Tibial artery (tissue), 4 donors: ENCODE data around the gene SETDB1.

Experiments used
- DNase-seq, 2 donors: peaks; one replicate each; pipeline ENCODE4 v3.0.0-alpha.2; 2019
- H3K27ac ChIP-seq, 2 donors: fragments of 200-600 bp; sonication (generic) in 1 of 2; 1 replicate in 1 of 2; 2 replicates in 1 of 2; pipeline ENCODE4 v1.5.1; 2018 to 2019; ENCODE audit warnings: mild to moderate bottlenecking in 1 of 2
- H3K27me3 ChIP-seq, 2 donors: fragments of 200-600 bp; sonication (generic) in 1 of 2; one replicate each; pipeline versions ENCODE4 v1.5.1 to v1.6.0; 2016 to 2019
- H3K36me3 ChIP-seq, 3 donors: fragments of 200-600 bp; sonication (generic) in 2 of 3; one replicate each; pipeline ENCODE4 v1.5.1; 2016 to 2019; ENCODE audit warnings: mild to moderate bottlenecking in 2 of 3
- H3K4me1 ChIP-seq, 4 donors: fragments of 200-600 bp; sonication (generic) in 2 of 4; 1 replicate in 3 of 4; 2 replicates in 1 of 4; pipeline ENCODE4 v1.5.1; 2016 to 2019
- H3K4me3 ChIP-seq, 2 donors: fragments of 200-600 bp; sonication (generic) in 1 of 2; 1 replicate in 1 of 2; 2 replicates in 1 of 2; pipeline ENCODE4 v1.5.1; 2018 to 2019; ENCODE audit warnings: mild to moderate bottlenecking in 2 of 2
- H3K9me3 ChIP-seq, 3 donors: fragments of 200-600 bp; sonication (generic) in 1 of 3; one replicate each; pipeline ENCODE4 v1.5.1; 2016 to 2019
- CTCF ChIP-seq, 2 experiments: fragments of 200-600 bp in 1 of 2; fragments of 450-650 bp in 1 of 2; IDR thresholded peaks; one replicate each; pipeline ENCODE4 v1.5.1; 2017 to 2019; ENCODE audit warnings: antibody characterized with exemption in 2 of 2, mild to moderate bottlenecking in 1 of 2, moderate library complexity in 1 of 2
- intact Hi-C: fragments of 100-400 bp; cut with DNase I; formaldehyde crosslinking; loops from one replicate; pipeline ENCODE4 v1.15.0; 2023; ENCODE audit warnings: low total_unique reads

SETDB1 gene

DNA sequence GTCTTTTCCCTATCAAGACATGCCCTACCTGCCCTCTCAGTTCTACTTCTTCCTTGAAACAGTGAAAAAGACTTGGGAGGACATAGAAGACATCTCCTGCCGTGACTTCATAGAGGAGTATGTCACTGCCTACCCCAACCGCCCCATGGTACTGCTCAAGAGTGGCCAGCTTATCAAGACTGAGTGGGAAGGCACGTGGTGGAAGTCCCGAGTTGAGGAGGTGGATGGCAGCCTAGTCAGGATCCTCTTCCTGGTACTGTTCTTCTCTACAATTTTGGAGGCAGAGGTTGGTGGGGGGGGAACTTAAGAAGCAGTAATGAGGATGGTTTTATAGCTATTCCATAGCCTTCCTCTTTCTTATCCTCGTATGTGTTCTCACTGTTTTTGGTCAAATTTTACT, 18.7 kb downstream of the SETDB1 start:
- Histone ChIP-seq H3K4me3 (no peak overlapping the region), H3K36me3 (peaks cover 94 to 100% (median 98%) of the 10 kb centered on the region in 3 donors), H3K9me3 (no peaks in the 10 kb centered on the region), H3K27me3 (no peaks in the 10 kb centered on the region), H3K4me1 (no peaks in the 10 kb centered on the region), H3K27ac (no peak overlapping the region)
- intact Hi-C loops, result loop anchor here (2.0 kb wide), 1 partner anchor 20 kb away; no protein-coding TSS in a partner anchor
- DNase-seq, result no peak
- TF ChIP-seq CTCF (IDR thresholded peaks at IDR 0.05), result no peak

GRCh38 chr1:150954708-150955107, 28.5 kb downstream of the SETDB1 start:
- no peak for TF ChIP-seq CTCF (IDR thresholded peaks at IDR 0.05)
- no peak overlapping the region for H3K27ac ChIP-seq
- H3K9me3 ChIP-seq, result no peaks in the 10 kb centered on the region
- intact Hi-C loops, result no loop called here
- no peaks in the 10 kb centered on the region for H3K27me3 ChIP-seq
- peaks cover 47 to 96% (median 76%) of the 10 kb centered on the region in 3 donors for H3K36me3 ChIP-seq
- H3K4me1 ChIP-seq, result no peaks in the 10 kb centered on the region
- no peak overlapping the region for H3K4me3 ChIP-seq
- no peak for DNase-seq

- peaks cover 53 to 96% (median 76%) of the 10 kb centered on the region in 3 donors for H3K36me3 ChIP-seq
- no peak for TF ChIP-seq CTCF (IDR thresholded peaks at IDR 0.05)
- no peak for DNase-seq
- no peak overlapping the region for H3K4me3 ChIP-seq
- intact Hi-C loops, result no loop called here
- H3K9me3 ChIP-seq, result no peaks in the 10 kb centered on the region
- H3K27me3 ChIP-seq, result no peaks in the 10 kb centered on the region
- no peak overlapping the region for H3K27ac ChIP-seq
- no peaks in the 10 kb centered on the region for H3K4me1 ChIP-seq
Observed at GRCh38 chr1:150955280-150955679, 29.1 kb downstream of the SETDB1 start.

- no peaks in the 10 kb centered on the region for H3K27me3 ChIP-seq
- H3K9me3 ChIP-seq, result no peaks in the 10 kb centered on the region
- no peak for TF ChIP-seq CTCF (IDR thresholded peaks at IDR 0.05)
- no peak for DNase-seq
- no peak overlapping the region for H3K4me3 ChIP-seq
- intact Hi-C loops, result no loop called here
- H3K36me3 ChIP-seq, result peaks cover 58 to 96% (median 77%) of the 10 kb centered on the region in 3 donors
- no peaks in the 10 kb centered on the region for H3K4me1 ChIP-seq
- no peak overlapping the region for H3K27ac ChIP-seq
Observed at GRCh38 chr1:150957666-150958065, 31.5 kb downstream of the SETDB1 start.

DNA sequence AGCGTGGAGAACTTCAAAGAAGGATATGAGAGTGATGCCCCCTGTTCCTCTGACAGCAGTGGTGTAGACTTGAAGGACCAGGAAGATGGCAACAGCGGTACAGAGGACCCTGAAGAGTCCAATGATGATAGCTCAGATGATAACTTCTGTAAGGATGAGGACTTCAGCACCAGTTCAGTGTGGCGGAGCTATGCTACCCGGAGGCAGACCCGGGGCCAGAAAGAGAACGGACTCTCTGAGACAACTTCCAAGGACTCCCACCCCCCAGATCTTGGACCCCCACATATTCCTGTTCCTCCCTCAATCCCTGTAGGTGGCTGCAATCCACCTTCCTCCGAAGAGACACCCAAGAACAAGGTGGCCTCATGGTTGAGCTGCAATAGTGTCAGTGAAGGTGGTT, 34.5 kb downstream of the SETDB1 start:
- no peaks in the 10 kb centered on the region for H3K27me3 ChIP-seq
- intact Hi-C loops, result no loop called here
- peaks cover 76 to 96% (median 81%) of the 10 kb centered on the region in 3 donors for H3K36me3 ChIP-seq
- TF ChIP-seq CTCF (IDR thresholded peaks at IDR 0.05), result no peak
- no peaks in the 10 kb centered on the region for H3K4me1 ChIP-seq
- no peak overlapping the region for H3K4me3 ChIP-seq
- no peak for DNase-seq
- no peaks in the 10 kb centered on the region for H3K9me3 ChIP-seq
- H3K27ac ChIP-seq, result no peak overlapping the region

GRCh38 chr1:150961756-150962155, 35.6 kb downstream of the SETDB1 start:
- no peak for DNase-seq
- TF ChIP-seq CTCF (IDR thresholded peaks at IDR 0.05), result no peak
- Histone ChIP-seq H3K27ac (no peak overlapping the region), H3K9me3 (no peaks in the 10 kb centered on the region), H3K36me3 (peaks cover 87 to 98% (median 89%) of the 10 kb centered on the region in 3 donors), H3K4me1 (no peaks in the 10 kb centered on the region), H3K27me3 (no peaks in the 10 kb centered on the region), H3K4me3 (no peak overlapping the region)
- intact Hi-C loops, result loop anchor here (1.0 kb wide), 1 partner anchor 36 kb away; no protein-coding TSS in a partner anchor
